Choroid plexus epithelial cell (primary cell): Measurements from ENCODE around the gene FBXO40.
"Not testable (repeated sequence)": the region's sequence is repeated elsewhere in the genome, so short reads cannot be mapped to it uniquely, and the experiment has no call there.

Experiments used
- DNase-seq: peaks from one replicate; pipeline ENCODE4 v3.0.0-alpha.2; 2010; ENCODE audit warnings: low read depth
- H3K4me3 ChIP-seq: 2 replicates; pipeline ENCODE4 v1.5.1; 2011; ENCODE audit warnings: low read depth, mild to moderate bottlenecking, control low read depth, low read length, moderate library complexity
- TF ChIP-seq, protein P1 (sequence below): conservative IDR thresholded peaks from 2 replicates; pipeline ENCODE4 v1.5.1; 2011; ENCODE audit warnings: low read depth, mild to moderate bottlenecking, control low read depth, inconsistent platforms, low read length, moderate library complexity

FBXO40 gene

DNA sequence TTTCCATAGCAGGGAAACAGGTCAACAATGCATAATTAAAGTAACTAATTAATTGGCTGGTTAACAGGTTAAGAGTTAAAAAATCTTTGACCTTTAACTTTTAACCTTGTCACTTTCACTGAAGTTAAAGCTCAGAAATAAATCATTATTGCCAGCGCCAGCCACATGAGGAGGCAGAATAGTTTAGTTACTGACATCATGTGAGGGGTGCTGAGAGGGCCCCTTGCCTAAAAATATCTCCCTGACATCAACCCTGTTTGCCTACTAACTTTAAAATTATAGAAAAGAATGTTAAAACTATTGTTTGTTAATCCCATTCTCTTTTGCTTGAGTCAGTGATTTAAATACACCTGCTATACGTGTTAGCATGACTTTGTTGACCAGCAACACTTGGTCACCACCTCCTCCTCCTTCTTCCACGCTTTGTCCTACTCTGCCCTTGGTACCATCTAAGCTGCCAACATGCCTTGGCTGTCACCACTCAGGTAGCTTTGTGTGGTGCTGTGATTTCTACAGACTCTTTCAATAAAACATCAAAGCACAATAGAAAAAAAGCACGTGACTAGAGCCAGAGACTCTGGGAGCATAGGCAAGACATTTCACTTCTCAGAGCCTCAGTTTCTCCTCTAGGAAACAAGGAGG lies 2.7 kb downstream of the FBXO40 start:
- H3K4me3 ChIP-seq: no peak overlapping the region
- TF ChIP-seq, protein P1, sequence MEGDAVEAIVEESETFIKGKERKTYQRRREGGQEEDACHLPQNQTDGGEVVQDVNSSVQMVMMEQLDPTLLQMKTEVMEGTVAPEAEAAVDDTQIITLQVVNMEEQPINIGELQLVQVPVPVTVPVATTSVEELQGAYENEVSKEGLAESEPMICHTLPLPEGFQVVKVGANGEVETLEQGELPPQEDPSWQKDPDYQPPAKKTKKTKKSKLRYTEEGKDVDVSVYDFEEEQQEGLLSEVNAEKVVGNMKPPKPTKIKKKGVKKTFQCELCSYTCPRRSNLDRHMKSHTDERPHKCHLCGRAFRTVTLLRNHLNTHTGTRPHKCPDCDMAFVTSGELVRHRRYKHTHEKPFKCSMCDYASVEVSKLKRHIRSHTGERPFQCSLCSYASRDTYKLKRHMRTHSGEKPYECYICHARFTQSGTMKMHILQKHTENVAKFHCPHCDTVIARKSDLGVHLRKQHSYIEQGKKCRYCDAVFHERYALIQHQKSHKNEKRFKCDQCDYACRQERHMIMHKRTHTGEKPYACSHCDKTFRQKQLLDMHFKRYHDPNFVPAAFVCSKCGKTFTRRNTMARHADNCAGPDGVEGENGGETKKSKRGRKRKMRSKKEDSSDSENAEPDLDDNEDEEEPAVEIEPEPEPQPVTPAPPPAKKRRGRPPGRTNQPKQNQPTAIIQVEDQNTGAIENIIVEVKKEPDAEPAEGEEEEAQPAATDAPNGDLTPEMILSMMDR: no peak
- no peak for DNase-seq

DNA sequence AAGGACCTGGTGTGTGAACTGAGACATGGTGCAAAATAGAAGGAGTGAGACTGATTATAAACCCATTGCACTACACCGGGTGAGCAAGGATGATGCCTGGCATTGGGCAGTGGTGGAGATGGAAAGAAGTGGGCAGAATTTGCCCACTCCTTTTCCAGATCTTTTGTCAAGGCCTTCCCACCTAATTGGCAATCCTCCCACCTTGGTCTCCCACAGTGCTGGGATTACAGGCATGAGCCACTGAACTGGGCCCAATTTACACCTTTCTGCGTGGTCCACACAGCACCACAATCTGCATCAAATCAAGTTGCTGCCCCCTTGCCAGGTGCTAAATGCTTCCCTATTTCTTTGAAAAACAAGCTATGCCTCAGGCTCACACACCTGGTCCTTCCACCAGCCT lies 5.4 kb downstream of the FBXO40 start:
- no peak for DNase-seq
- no peak overlapping the region for H3K4me3 ChIP-seq
- TF ChIP-seq, protein P1: no peak

DNA sequence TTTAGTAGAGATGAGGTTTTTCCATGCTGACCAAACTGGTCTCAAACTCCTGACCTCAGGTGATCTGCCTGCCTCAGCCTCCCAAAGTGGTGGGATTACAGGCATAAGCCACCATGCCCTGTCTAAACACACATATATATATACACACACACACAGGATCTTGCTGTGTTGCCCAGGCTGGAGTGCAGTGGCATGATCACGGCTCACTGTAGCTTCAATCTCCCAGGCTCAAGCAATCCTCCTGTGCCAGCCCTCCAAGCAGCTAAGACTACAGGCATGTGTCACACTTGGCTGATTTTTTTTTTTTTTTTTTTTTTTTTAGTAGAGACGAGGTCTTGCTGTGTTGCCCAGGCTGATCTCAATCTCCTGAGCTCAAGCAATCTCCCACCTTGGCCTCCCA lies 6.7 kb downstream of the FBXO40 start:
- not testable (repeated sequence) for DNase-seq, H3K4me3 ChIP-seq

DNA sequence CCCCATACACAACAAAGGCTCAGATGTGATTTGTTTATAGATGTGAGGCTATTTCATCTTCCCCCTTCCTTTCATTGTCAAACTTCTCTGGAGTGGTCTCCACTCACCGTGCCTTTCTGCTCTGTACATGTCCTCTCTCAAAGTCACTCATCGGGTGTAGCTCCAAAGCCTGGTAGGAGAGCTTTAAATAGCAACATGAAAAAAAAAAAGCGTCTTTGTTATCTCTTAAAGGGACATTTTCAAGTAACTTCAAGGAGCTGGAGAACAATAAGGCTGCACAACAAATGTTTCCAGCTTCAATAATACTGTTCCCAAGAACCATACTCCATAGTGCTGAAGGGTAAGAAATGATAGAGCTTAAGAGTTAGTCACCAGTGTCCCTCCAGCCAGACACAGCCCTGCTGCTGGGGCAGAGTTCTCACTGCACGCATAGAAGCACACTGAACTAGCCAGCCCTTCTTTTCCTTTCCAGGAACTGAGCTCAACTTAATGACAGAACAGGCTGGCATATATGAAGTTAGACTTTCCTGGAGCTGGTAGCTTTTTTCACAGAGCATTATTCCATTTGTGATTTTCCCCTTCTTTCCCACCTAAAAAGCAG lies 8.1 kb downstream of the FBXO40 start:
- TF ChIP-seq, protein P1: no peak
- H3K4me3 ChIP-seq: no peak overlapping the region
- no peak for DNase-seq

DNA sequence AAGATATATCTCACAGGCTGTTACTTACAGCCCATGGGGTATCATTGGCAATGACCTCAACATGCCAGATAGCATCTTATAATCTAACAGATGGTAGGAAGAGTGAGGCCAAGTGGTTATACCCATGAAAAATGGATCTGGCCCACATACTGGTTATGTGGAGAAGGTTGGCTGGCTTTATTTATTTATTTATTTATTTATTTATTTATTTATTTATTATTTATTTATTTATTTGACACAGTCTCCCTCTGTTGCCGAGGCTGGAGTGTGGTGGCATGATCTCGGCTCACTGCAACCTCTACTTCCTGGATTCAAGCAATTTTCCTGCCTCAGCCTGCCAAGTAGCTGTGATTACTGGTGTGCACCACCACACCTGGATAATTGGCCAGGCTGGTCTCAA lies 11.6 kb downstream of the FBXO40 start:
- TF ChIP-seq, protein P1: no peak
- no peak for DNase-seq

DNA sequence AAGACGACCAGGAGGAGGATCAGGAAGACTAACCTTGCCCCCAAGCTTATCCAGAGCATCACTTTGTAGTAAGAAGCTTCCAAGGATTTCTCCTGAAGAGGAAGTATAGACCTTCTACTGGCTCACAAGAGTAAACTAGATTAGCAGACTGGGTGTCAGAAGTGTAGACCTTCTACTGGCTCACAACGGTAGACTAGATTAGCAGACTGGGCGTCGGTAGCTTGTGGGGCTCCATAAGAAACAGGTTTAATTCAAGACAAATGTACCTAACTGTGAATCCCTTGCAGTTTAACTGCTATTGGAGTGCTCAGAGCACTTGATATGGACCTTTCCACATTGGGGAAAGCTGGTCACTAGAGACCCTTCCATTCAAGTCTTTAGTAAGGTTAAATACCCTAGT lies 12.9 kb downstream of the FBXO40 start:
- TF ChIP-seq, protein P1: no peak
- no peak overlapping the region for H3K4me3 ChIP-seq
- DNase-seq: no peak

More for the DNA sequence above, 11.6 kb downstream of the FBXO40 start:
- no peak overlapping the region for H3K4me3 ChIP-seq

DNA sequence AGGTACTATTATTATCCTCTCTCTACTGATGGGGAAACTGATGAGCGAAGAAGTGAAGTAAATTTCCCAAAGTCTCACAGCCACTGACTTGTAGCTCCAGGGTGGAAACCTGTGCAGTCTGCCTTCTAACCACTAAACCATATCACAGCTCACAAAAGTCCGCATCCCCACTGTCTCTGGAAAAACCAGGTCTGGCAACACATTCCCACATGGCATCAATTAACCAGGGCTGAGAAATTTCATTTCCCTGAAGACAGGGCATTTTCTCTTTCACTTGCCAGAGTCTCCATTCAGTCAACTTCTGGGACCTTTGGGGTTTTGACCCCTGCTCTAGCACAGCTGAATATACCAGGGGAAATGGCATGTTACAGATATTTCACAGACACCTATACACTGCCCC lies 26.5 kb downstream of the FBXO40 start:
- TF ChIP-seq, protein P1: no peak
- no peak overlapping the region for H3K4me3 ChIP-seq
- no peak for DNase-seq
